HG03378 (cell line): ENCODE results near the gene CCDC146.
"Not testable (repeated sequence)": the region's sequence is repeated elsewhere in the genome, so short reads cannot be mapped to it uniquely, and the experiment has no call there.

Experiments
- ATAC-seq: cut with Tn5 transposase; IDR thresholded peaks from one replicate; pipeline ENCODE4 v1.9.1; 2021; ENCODE audit warnings: mild to moderate bottlenecking, moderate library complexity; ENCODE audit not compliant: unreplicated experiment

The CCDC146 gene

GRCh38 chr7:77152232-77152631 lies 29.8 kb downstream of the CCDC146 start:
- ATAC-seq, result not testable (repeated sequence)

GRCh38 chr7:77154917-77155464 lies 32.6 kb downstream of the CCDC146 start:
- ATAC-seq, result peak; percentile 49

GRCh38 chr7:77155601-77156377 lies 33.4 kb downstream of the CCDC146 start:
- ATAC-seq, result not testable (repeated sequence)

- peak; percentile 84 for ATAC-seq
Measured at GRCh38 chr7:77157034-77157433, 34.6 kb downstream of the CCDC146 start.

GRCh38 chr7:77157446-77157845 lies 35.0 kb downstream of the CCDC146 start:
- ATAC-seq, result peak; percentile 56

GRCh38 chr7:77171073-77171472 lies 48.7 kb downstream of the CCDC146 start:
- ATAC-seq, result not testable (repeated sequence)

- not testable (repeated sequence) for ATAC-seq
Measured at GRCh38 chr7:77172437-77173172, 50.2 kb downstream of the CCDC146 start.

- ATAC-seq, result not testable (repeated sequence)
Measured at GRCh38 chr7:77174418-77174817, 52.0 kb downstream of the CCDC146 start.

GRCh38 chr7:77175274-77175800 lies 52.9 kb downstream of the CCDC146 start:
- ATAC-seq, result peak; percentile 84

- ATAC-seq, result not testable (repeated sequence)
Measured at GRCh38 chr7:77177321-77177904, 55.0 kb downstream of the CCDC146 start.

- ATAC-seq, result not testable (repeated sequence)
Measured at GRCh38 chr7:77178024-77178423, 55.6 kb downstream of the CCDC146 start.

- ATAC-seq, result no peak
Measured at GRCh38 chr7:77181015-77181595, 58.7 kb downstream of the CCDC146 start.

GRCh38 chr7:77181734-77182133 lies 59.3 kb downstream of the CCDC146 start:
- ATAC-seq, result no peak

GRCh38 chr7:77182261-77182660 lies 59.8 kb downstream of the CCDC146 start:
- no peak for ATAC-seq

- ATAC-seq, result no peak
Measured at GRCh38 chr7:77184463-77184862, 62.0 kb downstream of the CCDC146 start.

GRCh38 chr7:77184990-77185389 lies 62.6 kb downstream of the CCDC146 start:
- ATAC-seq, result no peak

GRCh38 chr7:77185866-77186265 lies 63.5 kb downstream of the CCDC146 start:
- no peak for ATAC-seq

- ATAC-seq, result no peak
Measured at GRCh38 chr7:77188731-77189437, 66.5 kb downstream of the CCDC146 start.

- ATAC-seq, result no peak
Measured at GRCh38 chr7:77197141-77197540, 74.7 kb downstream of the CCDC146 start.
